SU-DHL-6 (cell line): ENCODE measurements around the gene SAP30.

ENCODE experiments used
- H2AFZ ChIP-seq: fragments of 200-600 bp; sonication (generic); 2 replicates; pipeline ENCODE4 v1.6.1; 2014; ENCODE audit warnings: low read depth, mild to moderate bottlenecking, moderate library complexity, mixed read lengths, antibody characterized with exemption, low read length; ENCODE audit not compliant: severe bottlenecking
- H3F3A ChIP-seq: fragments of 200-600 bp; shearing (Covaris generic); 2 replicates; pipeline ENCODE4 v1.6.0; 2016; ENCODE audit warnings: antibody characterized with exemption, mild to moderate bottlenecking; ENCODE audit not compliant: insufficient read depth
- H3K27ac ChIP-seq: fragments of 200-600 bp; sonication (generic); 2 replicates; pipeline ENCODE4 v1.5.1; 2016; ENCODE audit warnings: low read depth, mild to moderate bottlenecking, low read length, moderate library complexity, mixed read lengths
- H3K27me3 ChIP-seq: fragments of 200-600 bp; sonication (generic), shearing (Covaris generic); 2 replicates; pipeline ENCODE4 v1.6.0; 2014; ENCODE audit warnings: mild to moderate bottlenecking, low read length
- H3K36me3 ChIP-seq: fragments of 200-600 bp; sonication (generic); 2 replicates; pipeline ENCODE4 v1.6.1; 2014; ENCODE audit warnings: mild to moderate bottlenecking, low read length, mixed read lengths
- H3K4me2 ChIP-seq: fragments of 300-600, 200-600 bp; shearing (Covaris generic), sonication (generic); 2 replicates; pipeline ENCODE4 v1.6.0; 2014; ENCODE audit warnings: low read length, low read depth, mild to moderate bottlenecking; ENCODE audit not compliant: poor library complexity, severe bottlenecking
- H3K4me3 ChIP-seq: fragments of 200-600 bp; sonication (generic); 2 replicates; pipeline ENCODE4 v1.5.1; 2014; ENCODE audit warnings: antibody characterized with exemption, low read length, mild to moderate bottlenecking, mixed read lengths; ENCODE audit not compliant: insufficient read depth, poor library complexity, severe bottlenecking
- H3K79me2 ChIP-seq: fragments of 200-600 bp; sonication (generic); 2 replicates; pipeline ENCODE4 v1.6.1; 2014; ENCODE audit warnings: mild to moderate bottlenecking, low read length, moderate library complexity; ENCODE audit not compliant: insufficient read depth
- H3K9ac ChIP-seq: fragments of 200-600 bp; sonication (generic); 2 replicates; pipeline ENCODE4 v1.7.0; 2014; ENCODE audit warnings: mild to moderate bottlenecking, low read length
- H3K9me2 ChIP-seq: fragments of 200-600 bp; sonication (generic); replicated peaks from 2 replicates; pipeline ENCODE4 v1.6.1; 2014; ENCODE audit warnings: low read length; ENCODE audit not compliant: insufficient read depth
- H3K9me3 ChIP-seq: fragments of 200-600 bp; sonication (generic); 2 replicates; pipeline ENCODE4 v1.6.1; 2014; ENCODE audit warnings: low read length, mixed read lengths; ENCODE audit not compliant: insufficient read depth
- H4K20me1 ChIP-seq: fragments of 200-600 bp; sonication (generic); 2 replicates; pipeline ENCODE4 v1.6.1; 2014; ENCODE audit warnings: low read depth, mild to moderate bottlenecking, antibody characterized with exemption, low read length, moderate library complexity, mixed read lengths
- EZH2phosphoT487 ChIP-seq: fragments of 200-600 bp; sonication (generic), shearing (Covaris generic); conservative IDR thresholded peaks from 2 replicates; pipeline ENCODE4 v1.6.1; 2018; ENCODE audit warnings: mild to moderate bottlenecking, antibody characterized with exemption, low read length, moderate library complexity, mixed read lengths
- TF ChIP-seq, protein P1 (sequence below): fragments of 200-600 bp; sonication (generic); IDR thresholded peaks from one replicate; pipeline ENCODE4 v1.5.1; 2017; ENCODE audit warnings: antibody characterized with exemption, mild to moderate bottlenecking, low read length, moderate library complexity; ENCODE audit not compliant: insufficient read depth, poor library complexity, severe bottlenecking

The SAP30 gene

DNA sequence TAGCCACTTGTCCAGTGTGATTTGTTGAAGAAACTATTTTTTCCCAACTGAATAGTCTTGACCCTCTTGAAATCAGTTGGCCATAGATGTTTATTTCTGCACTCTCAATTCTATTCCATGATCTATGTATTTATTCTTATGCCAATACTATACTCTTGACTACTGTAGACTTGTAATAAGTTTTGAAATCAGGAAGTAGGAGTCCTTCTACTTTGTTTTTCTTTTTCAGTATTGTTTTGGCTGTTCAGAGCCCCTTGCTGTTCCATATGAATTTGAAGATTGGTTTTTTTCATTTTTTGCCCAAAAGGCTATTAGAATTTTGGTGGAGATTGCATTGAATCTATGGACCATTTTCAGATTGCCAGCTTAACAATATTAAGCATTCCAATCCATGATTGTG lies 10.2 kb downstream of the SAP30 start:
- peaks cover 10% of the 10 kb centered on the region; the same call in 1 of the 2 replicates for H3F3A ChIP-seq
- peaks cover 27% of the 10 kb centered on the region for H3K36me3 ChIP-seq
- no peak overlapping the region for H3K27ac ChIP-seq
- no peaks in the 10 kb centered on the region for H3K9me2 ChIP-seq
- no peak overlapping the region for H3K9ac ChIP-seq
- H2AFZ ChIP-seq: no peak overlapping the region
- no peak overlapping the region for H3K4me2 ChIP-seq
- H4K20me1 ChIP-seq: no peaks in the 10 kb centered on the region
- no peaks in the 10 kb centered on the region for H3K27me3 ChIP-seq
- no peak for TF ChIP-seq EZH2phosphoT487
- TF ChIP-seq, protein P1, sequence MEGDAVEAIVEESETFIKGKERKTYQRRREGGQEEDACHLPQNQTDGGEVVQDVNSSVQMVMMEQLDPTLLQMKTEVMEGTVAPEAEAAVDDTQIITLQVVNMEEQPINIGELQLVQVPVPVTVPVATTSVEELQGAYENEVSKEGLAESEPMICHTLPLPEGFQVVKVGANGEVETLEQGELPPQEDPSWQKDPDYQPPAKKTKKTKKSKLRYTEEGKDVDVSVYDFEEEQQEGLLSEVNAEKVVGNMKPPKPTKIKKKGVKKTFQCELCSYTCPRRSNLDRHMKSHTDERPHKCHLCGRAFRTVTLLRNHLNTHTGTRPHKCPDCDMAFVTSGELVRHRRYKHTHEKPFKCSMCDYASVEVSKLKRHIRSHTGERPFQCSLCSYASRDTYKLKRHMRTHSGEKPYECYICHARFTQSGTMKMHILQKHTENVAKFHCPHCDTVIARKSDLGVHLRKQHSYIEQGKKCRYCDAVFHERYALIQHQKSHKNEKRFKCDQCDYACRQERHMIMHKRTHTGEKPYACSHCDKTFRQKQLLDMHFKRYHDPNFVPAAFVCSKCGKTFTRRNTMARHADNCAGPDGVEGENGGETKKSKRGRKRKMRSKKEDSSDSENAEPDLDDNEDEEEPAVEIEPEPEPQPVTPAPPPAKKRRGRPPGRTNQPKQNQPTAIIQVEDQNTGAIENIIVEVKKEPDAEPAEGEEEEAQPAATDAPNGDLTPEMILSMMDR: no peak
- H3K4me3 ChIP-seq: no peak overlapping the region
- H3K9me3 ChIP-seq: no peaks in the 10 kb centered on the region
- H3K79me2 ChIP-seq: no peaks in the 10 kb centered on the region

DNA sequence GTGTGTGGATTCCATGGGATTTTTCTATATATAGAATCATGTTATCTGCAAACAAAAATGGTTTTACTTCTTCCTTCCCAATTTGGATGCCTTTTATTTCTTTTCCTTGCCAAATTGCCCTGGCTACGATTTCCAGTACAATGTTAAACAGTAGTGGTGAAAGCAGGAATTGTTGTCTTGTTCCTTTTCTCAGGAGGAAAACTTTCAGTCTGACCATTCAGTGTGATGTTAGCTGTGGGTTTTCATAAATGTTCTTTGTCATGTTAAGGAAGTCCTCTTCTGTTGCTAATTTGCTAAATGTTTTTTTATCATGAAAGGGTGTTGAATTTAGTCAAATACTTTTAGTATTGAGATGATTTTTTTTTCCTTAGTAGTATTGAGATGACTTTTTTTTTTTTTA lies 10.9 kb downstream of the SAP30 start:
- Histone ChIP-seq H3K9me3 (no peaks in the 10 kb centered on the region), H3F3A (peaks cover 10% of the 10 kb centered on the region; the same call in 1 of the 2 replicates), H3K36me3 (peaks cover 24% of the 10 kb centered on the region), H3K9ac (no peak overlapping the region), H4K20me1 (no peaks in the 10 kb centered on the region), H3K27ac (no peak overlapping the region), H3K4me3 (no peak overlapping the region), H2AFZ (no peak overlapping the region), H3K27me3 (no peaks in the 10 kb centered on the region), H3K9me2 (no peaks in the 10 kb centered on the region), H3K4me2 (no peak overlapping the region), H3K79me2 (no peaks in the 10 kb centered on the region)
- TF ChIP-seq, protein P1: no peak
- no peak for TF ChIP-seq EZH2phosphoT487

GRCh38 chr4:173382349-173382748 lies 11.6 kb downstream of the SAP30 start:
- no peaks in the 10 kb centered on the region for H3K27me3 ChIP-seq
- H3K4me2 ChIP-seq: no peak overlapping the region
- H3K27ac ChIP-seq: no peak overlapping the region
- H2AFZ ChIP-seq: no peak overlapping the region
- peaks cover 9% of the 10 kb centered on the region; the same call in 1 of the 2 replicates for H3F3A ChIP-seq
- TF ChIP-seq EZH2phosphoT487: no peak
- TF ChIP-seq, protein P1: no peak
- no peak overlapping the region for H3K9ac ChIP-seq
- no peaks in the 10 kb centered on the region for H3K9me3 ChIP-seq
- H3K4me3 ChIP-seq: no peak overlapping the region
- no peaks in the 10 kb centered on the region for H3K9me2 ChIP-seq
- H3K79me2 ChIP-seq: no peaks in the 10 kb centered on the region
- H3K36me3 ChIP-seq: peaks cover 19% of the 10 kb centered on the region
- H4K20me1 ChIP-seq: no peaks in the 10 kb centered on the region
